GM18951 (cell line): ENCODE measurements around the gene OR6K2.
"Not testable (repeated sequence)": the region's sequence is repeated elsewhere in the genome, so short reads cannot be mapped to it uniquely, and the experiment has no call there.

Experiments
- POLR2A ChIP-seq: IDR thresholded peaks from 4 replicates; pipeline ENCODE4 v1.6.1; 2011; ENCODE audit warnings: mild to moderate bottlenecking; ENCODE audit not compliant: insufficient read length, insufficient read depth; ENCODE audit errors: extremely low read depth
- in situ Hi-C: fragments of 300-500 bp; cut with MboI; formaldehyde crosslinking; loops from one replicate; pipeline ENCODE4 v1.12.0; 2022; ENCODE audit warnings: low sequenced_read_pairs, mixed read lengths, inconsistent platforms; ENCODE audit not compliant: unreplicated experiment

Gene OR6K2

DNA sequence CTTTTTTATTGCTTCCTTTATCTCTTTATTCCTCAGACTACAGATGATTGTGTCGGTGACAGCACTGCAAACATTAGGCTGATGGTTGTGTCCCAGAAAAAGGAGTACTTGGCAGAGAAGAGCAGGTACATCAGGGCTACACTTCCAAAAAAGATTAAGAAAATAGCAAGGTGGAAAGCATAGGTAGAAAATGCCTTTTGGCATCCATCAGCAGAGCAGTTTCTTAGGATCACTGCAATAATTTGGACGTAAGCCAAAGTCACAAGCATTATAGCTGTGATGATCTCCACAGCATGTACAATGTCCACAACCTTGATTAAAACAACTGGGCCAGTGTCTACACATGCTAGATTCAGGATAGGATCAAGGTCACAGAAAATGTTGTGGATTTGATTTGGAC, 5.9 kb downstream of the OR6K2 start:
- in situ Hi-C loops, result no loop called here
- TF ChIP-seq POLR2A, result no peak

- no peak for TF ChIP-seq POLR2A
- in situ Hi-C loops, result no loop called here
Measured at GRCh38 chr1:158692356-158692755, 8.1 kb downstream of the OR6K2 start.

- no peak for TF ChIP-seq POLR2A
- in situ Hi-C loops, result no loop called here
Measured at GRCh38 chr1:158691907-158692306, 8.5 kb downstream of the OR6K2 start.

DNA sequence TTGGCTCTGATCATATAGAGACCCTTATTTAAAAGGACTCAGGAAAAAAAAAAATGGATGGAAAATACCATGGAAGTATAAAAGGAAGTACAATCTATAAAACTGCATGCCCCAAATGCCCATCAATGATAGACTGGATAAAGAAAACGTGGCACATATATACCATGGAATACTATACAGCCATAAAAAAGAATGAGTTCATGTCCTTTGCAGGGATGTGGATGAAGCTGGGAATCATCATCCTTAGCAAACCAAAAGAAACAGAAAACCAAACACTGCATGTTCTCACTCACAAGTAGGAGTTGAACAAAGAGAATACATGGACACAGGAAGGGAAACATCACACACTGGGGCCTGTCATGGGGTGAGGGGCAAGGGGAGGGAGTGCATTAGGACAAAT, 9.3 kb downstream of the OR6K2 start:
- in situ Hi-C loops, result not testable (repeated sequence)

GRCh38 chr1:158689875-158690274, 10.6 kb downstream of the OR6K2 start:
- TF ChIP-seq POLR2A, result no peak
- in situ Hi-C loops, result no loop called here

GRCh38 chr1:158689110-158689509, 11.3 kb downstream of the OR6K2 start:
- TF ChIP-seq POLR2A, result no peak
- in situ Hi-C loops, result no loop called here

GRCh38 chr1:158688343-158688742, 12.1 kb downstream of the OR6K2 start:
- in situ Hi-C loops, result not testable (repeated sequence)

- no peak for TF ChIP-seq POLR2A
- in situ Hi-C loops, result no loop called here
Measured at GRCh38 chr1:158687037-158687436, 13.4 kb downstream of the OR6K2 start.

DNA sequence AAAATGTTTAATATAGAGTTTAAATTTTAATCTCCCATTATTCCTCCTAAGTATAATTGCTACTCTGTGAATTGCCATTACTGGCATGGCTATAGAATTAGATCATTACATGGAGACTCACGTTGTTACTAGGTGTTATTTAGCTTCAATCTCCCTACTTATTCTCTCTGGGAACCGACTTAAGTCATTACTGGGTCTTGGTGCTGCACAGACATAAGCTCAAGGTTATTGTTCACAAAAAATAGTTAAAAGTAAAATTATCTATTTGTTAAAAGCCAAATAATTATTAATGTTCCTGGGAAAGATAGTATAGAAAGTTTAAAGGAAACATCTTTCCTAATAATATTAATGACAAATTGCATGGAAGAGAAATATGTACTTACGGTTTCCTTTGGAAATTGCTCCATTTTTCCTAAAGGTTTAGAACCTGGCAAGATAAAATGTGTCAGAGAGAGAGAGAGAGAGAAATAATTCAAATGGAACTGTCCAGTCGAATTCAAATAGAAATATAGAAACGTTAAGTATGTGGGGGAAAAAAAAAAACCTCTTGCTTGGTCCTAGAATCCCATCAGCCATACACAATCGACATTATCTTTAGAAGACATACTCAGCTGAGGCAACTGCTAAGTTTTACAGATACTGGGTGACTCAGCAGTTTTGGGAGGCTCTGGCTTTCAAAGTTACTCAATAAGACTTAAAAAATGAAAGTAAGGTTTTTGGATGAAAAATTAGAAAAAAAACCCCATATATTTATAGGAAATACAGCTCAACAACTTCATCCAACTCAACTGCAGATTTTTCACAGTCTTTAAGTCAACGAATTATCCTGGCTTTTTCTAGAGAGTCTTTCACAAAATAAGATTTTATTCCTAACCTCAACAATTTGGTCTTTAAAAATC, 14.1 kb downstream of the OR6K2 start, which contains the start of gene SPTA1:
Gene SPTA1, minus strand, starts transcription at position 605 of the 899 bp plus-strand sequence. Its CDS starts 198 bp downstream, at position 407.
- TF ChIP-seq POLR2A, result no peak
- in situ Hi-C loops, result no loop called here

DNA sequence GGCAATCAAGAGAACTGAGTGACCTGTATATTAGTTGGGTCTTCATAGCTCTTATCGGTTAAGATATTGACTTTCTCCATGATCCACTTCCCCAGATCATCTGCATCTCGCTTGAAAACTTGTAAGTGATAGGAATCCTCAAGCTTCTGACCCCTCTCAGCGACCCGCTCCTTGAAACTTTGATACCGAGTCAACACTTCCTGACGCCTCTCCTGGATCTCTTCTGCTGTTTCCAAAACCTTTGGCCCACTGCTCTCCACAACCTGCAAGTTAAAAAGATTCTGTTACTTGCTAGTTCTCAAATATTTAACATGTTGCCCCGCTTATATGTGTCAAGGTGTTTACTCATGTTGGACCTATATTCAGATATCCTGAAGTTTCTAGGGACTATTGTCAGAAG, 15.4 kb downstream of the OR6K2 start:
- no peak for TF ChIP-seq POLR2A
- in situ Hi-C loops, result no loop called here

- in situ Hi-C loops, result no loop called here
- TF ChIP-seq POLR2A, result no peak
Measured at GRCh38 chr1:158681606-158682005, 18.8 kb downstream of the OR6K2 start.

- TF ChIP-seq POLR2A, result no peak
- in situ Hi-C loops, result no loop called here
Measured at GRCh38 chr1:158679289-158679688, 21.2 kb downstream of the OR6K2 start.

DNA sequence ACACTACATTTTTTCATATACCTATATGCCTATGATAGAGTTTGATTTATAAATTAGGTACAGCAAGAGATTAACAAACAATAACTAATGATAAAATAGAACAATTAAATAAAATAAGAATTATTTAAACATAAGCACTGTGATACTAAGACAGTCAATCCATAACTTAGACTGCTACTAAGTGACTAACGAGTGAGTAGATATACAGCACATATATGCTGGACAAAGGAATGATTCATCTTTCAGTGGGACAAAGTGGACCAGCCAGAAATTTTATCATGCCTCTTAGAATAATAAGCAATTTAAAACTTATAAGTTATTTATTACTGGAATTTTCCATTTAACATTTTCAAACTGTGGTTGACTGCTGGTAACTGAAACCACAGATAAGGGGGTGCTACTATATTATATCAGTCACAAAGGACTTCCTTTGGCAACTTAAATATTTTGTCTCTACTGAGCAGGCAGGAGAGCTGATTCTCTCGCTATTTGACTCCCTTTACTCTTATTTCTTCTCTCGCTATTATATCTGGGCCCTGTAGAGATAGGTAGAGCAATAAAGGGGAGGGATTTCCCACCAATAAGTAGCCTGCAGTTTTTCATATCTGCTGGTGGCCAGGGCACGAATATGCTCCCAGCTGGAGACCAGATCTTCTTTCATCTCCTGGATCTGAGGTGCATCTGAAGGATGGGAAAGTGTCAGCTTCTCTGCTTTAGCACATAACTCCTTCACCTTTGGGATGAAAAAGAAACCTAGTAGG, 24.7 kb downstream of the OR6K2 start:
- TF ChIP-seq POLR2A, result no peak
- in situ Hi-C loops, result no loop called here

DNA sequence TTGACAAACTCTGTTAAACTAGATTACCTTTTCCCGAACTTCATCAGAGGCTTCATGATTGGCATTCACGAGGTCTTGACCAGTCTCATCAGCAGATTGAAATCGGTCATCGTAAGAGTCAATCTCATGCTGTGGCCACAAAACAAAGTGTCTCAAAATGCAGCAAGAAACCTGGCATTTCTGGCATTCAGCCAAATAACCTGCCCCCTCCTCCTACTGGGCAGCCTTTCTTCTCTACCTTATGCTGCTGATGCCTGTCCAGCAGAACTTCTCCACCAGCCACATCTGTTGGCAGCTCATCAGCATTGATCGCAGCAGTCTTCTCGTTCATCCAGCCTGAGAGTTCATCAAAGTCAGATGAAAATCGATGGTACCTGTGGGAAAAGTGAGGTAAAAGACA, 26.1 kb downstream of the OR6K2 start:
- in situ Hi-C loops, result no loop called here
- TF ChIP-seq POLR2A, result no peak

GRCh38 chr1:158666037-158666436, 34.4 kb downstream of the OR6K2 start:
- TF ChIP-seq POLR2A, result no peak
- in situ Hi-C loops, result no loop called here
